C4-2B (cell line): ENCODE data around the gene NPSR1.

Experiments used
- H3K27ac ChIP-seq: fragments of 450-650 bp; 2 replicates; pipeline ENCODE4 v1.5.1; 2017
- CTCF ChIP-seq: fragments of 450-650 bp; conservative IDR thresholded peaks from 2 replicates; pipeline ENCODE4 v1.5.1; 2017; ENCODE audit warnings: mild to moderate bottlenecking
- ZFX ChIP-seq: fragments of 450-650 bp; IDR thresholded peaks from 2 replicates; pipeline ENCODE4 v1.6.1; 2017

Gene NPSR1

DNA sequence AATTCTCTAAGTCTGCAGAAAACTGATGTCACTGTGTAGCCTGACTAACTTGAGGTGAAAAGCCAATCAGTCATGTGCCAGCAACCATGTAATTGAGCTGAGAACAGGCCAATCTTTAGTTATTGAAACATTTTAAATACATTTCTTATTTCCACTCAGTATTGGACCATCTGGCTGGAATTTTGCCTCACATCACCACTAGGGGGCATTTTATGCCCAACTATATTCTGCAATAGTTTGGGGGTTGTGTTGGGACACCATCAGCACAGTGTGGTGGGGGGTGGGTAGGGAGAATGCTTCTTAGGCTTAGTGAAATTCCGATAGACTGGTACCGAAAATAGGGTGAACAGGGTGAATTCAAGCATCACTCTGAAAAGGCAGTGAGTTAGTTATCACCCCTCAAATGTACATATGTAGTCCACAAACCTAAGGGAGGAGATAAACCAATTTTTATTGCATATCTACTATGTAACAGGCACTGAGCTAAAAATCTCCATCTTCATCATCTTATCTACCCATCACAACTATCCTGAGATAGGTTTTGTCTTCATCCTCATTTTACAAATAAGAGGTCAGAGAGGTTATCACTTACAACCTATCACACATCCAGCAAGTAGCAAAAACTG lies 17.8 kb downstream of the NPSR1 start:
- no peak overlapping the region for H3K27ac ChIP-seq
- TF ChIP-seq ZFX (no peak), CTCF (peak; percentile 83)

GRCh38 chr7:34677491-34677890 lies 19.5 kb downstream of the NPSR1 start:
- H3K27ac ChIP-seq: no peak overlapping the region
- TF ChIP-seq ZFX (no peak), CTCF (no peak)

GRCh38 chr7:34687529-34687928 lies 29.5 kb downstream of the NPSR1 start:
- no peak overlapping the region for H3K27ac ChIP-seq
- TF ChIP-seq CTCF (no peak), ZFX (no peak)

DNA sequence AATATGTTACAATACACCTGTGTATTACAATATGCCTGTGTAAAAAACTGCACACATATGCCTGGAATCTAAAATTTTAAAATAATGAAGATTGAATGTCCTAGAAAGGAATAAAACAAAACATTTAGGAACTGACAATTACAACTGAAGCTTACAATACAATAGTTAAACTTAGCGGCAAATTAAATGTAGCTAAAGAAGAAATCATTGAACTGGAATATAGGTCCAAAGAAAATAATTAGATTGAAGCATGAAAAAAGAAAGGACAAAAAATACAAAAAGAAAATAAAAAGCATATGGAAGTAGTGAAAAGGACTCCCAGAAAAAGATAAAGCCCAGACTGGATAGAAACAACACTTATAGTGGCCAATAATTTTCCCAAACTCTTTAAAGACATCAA lies 38.4 kb downstream of the NPSR1 start:
- TF ChIP-seq ZFX (no peak), CTCF (no peak)
- H3K27ac ChIP-seq: no peak overlapping the region

- TF ChIP-seq ZFX (no peak), CTCF (no peak)
- H3K27ac ChIP-seq: no peak overlapping the region
Observed at GRCh38 chr7:34709771-34710170, 51.8 kb downstream of the NPSR1 start.

DNA sequence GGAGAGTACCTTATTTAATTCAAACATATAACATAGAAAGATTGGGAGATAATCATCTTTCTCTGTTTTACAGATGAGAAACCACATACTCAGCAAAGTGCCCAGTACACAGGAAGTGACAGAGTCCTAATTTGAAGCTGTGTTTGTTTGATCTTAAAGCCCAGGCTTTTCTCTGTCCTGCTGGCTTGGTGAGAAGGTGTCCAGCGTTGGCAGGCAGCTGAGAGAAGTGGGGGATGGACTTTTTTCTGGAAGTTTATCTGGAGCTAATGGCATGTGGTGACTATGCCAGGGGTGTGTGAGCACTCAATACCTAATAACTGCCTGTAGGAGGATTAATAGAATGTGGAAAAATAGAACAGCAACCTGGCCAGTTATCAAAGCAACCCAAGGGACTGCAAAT lies 60.8 kb downstream of the NPSR1 start:
- TF ChIP-seq ZFX: no peak
- TF ChIP-seq CTCF: no peak
- no peak overlapping the region for H3K27ac ChIP-seq

GRCh38 chr7:34719636-34720035 lies 61.6 kb downstream of the NPSR1 start:
- TF ChIP-seq ZFX: no peak
- TF ChIP-seq CTCF: no peak
- no peak overlapping the region for H3K27ac ChIP-seq
